Bone marrow (tissue), 2 donors: ENCODE data around the gene TTYH1.

Source experiments
- DNase-seq, 2 donors: peaks; one replicate each; lab custom pipeline; 2025; lab: John Stamatoyannopoulos, UW

TTYH1 gene

GRCh38 chr19:54481326-54481930, 66.2 kb downstream of the TTYH1 start:
- DNase-seq: peak; percentile 26 to 31

DNA sequence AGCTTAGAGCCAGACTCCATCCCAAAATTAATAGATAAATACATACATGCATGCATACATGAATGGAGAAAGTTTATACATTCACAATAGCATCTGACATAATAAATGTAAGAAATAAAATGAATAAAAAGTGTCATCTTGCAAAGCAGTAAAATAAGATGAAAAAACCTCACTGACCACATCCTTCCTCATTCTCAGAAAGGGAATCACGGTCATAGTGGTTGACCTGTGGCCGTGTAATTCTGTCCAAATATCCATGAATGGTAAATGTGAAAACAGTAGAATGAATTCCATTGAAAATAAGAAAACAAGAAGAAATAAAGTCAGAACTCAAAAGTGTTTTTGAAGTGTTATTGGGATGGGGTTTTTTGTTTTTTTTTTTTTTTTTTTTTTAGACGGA, 67.6 kb downstream of the TTYH1 start:
- DNase-seq: no peak

GRCh38 chr19:54484451-54484850, 69.2 kb downstream of the TTYH1 start:
- DNase-seq: no peak

DNA sequence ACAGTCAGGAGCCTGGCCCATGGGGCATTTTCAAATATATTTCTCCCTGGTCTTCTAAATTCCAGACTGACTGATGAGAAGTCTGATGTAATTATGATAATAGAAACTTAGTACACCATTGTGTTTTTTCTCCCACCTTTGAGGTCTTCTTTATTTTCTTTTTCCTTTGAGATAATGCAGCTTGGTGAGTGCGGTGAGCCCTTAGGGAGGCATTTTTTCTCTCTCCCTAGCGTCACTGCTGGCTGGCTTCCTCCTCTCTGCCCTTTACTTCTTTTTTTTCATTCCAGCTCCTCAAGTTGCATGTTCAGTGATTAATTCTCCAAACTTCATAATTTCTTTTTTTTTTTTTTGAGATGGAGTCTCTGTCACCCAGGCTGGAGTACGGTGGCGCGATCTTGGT, 70.6 kb downstream of the TTYH1 start:
- no peak for DNase-seq
